Measurements from ENCODE around the gene ACSL3.

DNA sequence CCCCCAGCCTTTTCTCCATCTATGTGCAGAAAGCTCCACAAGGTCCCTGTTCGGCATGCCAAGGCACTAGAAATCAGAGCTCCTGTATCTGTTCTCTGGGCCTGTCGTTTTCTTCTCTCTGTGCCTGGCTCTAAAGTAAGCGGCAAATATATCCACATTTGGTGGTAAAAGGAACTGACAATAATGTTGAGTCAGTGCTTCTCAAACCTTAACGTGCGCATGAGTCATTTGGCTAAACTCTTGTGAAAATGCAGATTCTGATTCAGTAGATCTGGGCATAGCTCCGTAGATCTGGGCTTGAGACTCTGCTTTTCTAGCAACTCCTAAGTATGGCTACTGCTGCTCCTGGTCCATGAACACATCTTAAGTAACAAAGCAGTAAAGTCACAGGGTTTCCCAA is 16.5 kb upstream of the ACSL3 start:
- TF ChIP-seq, protein P1, sequence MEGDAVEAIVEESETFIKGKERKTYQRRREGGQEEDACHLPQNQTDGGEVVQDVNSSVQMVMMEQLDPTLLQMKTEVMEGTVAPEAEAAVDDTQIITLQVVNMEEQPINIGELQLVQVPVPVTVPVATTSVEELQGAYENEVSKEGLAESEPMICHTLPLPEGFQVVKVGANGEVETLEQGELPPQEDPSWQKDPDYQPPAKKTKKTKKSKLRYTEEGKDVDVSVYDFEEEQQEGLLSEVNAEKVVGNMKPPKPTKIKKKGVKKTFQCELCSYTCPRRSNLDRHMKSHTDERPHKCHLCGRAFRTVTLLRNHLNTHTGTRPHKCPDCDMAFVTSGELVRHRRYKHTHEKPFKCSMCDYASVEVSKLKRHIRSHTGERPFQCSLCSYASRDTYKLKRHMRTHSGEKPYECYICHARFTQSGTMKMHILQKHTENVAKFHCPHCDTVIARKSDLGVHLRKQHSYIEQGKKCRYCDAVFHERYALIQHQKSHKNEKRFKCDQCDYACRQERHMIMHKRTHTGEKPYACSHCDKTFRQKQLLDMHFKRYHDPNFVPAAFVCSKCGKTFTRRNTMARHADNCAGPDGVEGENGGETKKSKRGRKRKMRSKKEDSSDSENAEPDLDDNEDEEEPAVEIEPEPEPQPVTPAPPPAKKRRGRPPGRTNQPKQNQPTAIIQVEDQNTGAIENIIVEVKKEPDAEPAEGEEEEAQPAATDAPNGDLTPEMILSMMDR (IDR thresholded peaks at IDR 0.05; ENCODE audit: insufficient read depth, low read depth, low read length) = no peak
- TF ChIP-seq EZH2 (IDR thresholded peaks at IDR 0.05; ENCODE audit: insufficient read depth, low read length) = no peak

Measured in astrocyte (in vitro differentiated cells and primary cell).